Muscle of leg (tissue), 11 donors: Measurements from ENCODE around the gene FBXL13. TPM values are rescaled to one million over a fixed set of nuclear protein-coding genes. Genes with fewer than 3 reads are reported as not detected.
"Not testable (repeated sequence)": the region's sequence is repeated elsewhere in the genome, so short reads cannot be mapped to it uniquely, and the experiment has no call there.

ENCODE experiments used
- DNase-seq: peaks from one replicate; pipeline ENCODE4 v3.0.0; 2013
- H3K27ac ChIP-seq: one replicate; pipeline ENCODE4 v1.5.1; 2013; ENCODE audit warnings: mild to moderate bottlenecking, low read length, control low read depth
- H3K27me3 ChIP-seq: one replicate; pipeline ENCODE4 v1.6.1; 2013; ENCODE audit warnings: low read length; ENCODE audit not compliant: control insufficient read depth, insufficient read depth
- H3K36me3 ChIP-seq: one replicate; pipeline ENCODE4 v1.6.1; 2013; ENCODE audit warnings: low read length; ENCODE audit not compliant: control insufficient read depth, insufficient read depth
- H3K4me1 ChIP-seq: one replicate; pipeline ENCODE4 v1.6.1; 2013; ENCODE audit warnings: low read length; ENCODE audit not compliant: control insufficient read depth, insufficient read depth
- H3K4me3 ChIP-seq: one replicate; pipeline ENCODE4 v1.5.1; 2013; ENCODE audit warnings: low read length, control low read depth
- H3K9me3 ChIP-seq: replicated peaks from 2 replicates; pipeline ENCODE4 v1.6.1; 2013; ENCODE audit warnings: low read depth, low read length; ENCODE audit not compliant: control insufficient read depth
- WGBS: methylation state at CpG from one replicate; pipeline ENCODE4 v1.1.5; 2013; ENCODE audit warnings: missing lambda C conversion rate; ENCODE audit not compliant: insufficient coverage; 5-methylcytosine and 5-hydroxymethylcytosine counted together
- polyA plus RNA-seq, 8 donors: library from polyadenylated mRNA; unstranded; fragments of 120-200 nt; gene quantifications; one replicate each; pipeline versions ENCODE4 v1.2.1 to v1.2.3, GENCODE V29; 2013; ENCODE audit warnings: inconsistent platforms in 1 of 8, low replicate concordance in 1 of 8; ENCODE audit not compliant: insufficient read length in 8 of 8, insufficient read depth in 1 of 8
- total RNA-seq: library from RNA; stranded (reverse); fragments of 120-200 nt; gene quantifications from one replicate; pipeline ENCODE4 v1.2.4, GENCODE V29; 2013

Gene FBXL13
- total and polyA plus RNA-seq, 9 donors, result 0.47 to 1.2 (median 0.74) TPM

GRCh38 chr7:102845346-102845745, 229.2 kb downstream of the FBXL13 start:
- Histone ChIP-seq H3K9me3 (no peaks in the 10 kb centered on the region), H3K27ac (no peak overlapping the region), H3K4me3 (no peak overlapping the region), H3K4me1 (peaks cover 3% of the 10 kb centered on the region), H3K27me3 (no peaks in the 10 kb centered on the region), H3K36me3 (no peaks in the 10 kb centered on the region)
- WGBS, result 82% methylated on average over 2 of the region's 2 CpGs
- no peak for DNase-seq

- no CpG with 5 or more reads among the region's 3 CpGs for WGBS
- no peak overlapping the region for H3K27ac ChIP-seq
- no peak for DNase-seq
- H3K4me3 ChIP-seq, result no peak overlapping the region
- peaks cover 3% of the 10 kb centered on the region for H3K4me1 ChIP-seq
- no peaks in the 10 kb centered on the region for H3K36me3 ChIP-seq
- no peaks in the 10 kb centered on the region for H3K27me3 ChIP-seq
- H3K9me3 ChIP-seq, result no peaks in the 10 kb centered on the region
Measured at GRCh38 chr7:102843850-102844249, 230.7 kb downstream of the FBXL13 start.

- Histone ChIP-seq H3K27me3 (no peaks in the 10 kb centered on the region), H3K9me3 (no peaks in the 10 kb centered on the region), H3K27ac (no peak overlapping the region), H3K4me3 (no peak overlapping the region), H3K36me3 (no peaks in the 10 kb centered on the region), H3K4me1 (peaks cover 5% of the 10 kb centered on the region)
- no peak for DNase-seq
Measured at GRCh38 chr7:102842284-102842683, 232.3 kb downstream of the FBXL13 start.

GRCh38 chr7:102841290-102841689, 233.3 kb downstream of the FBXL13 start:
- no peaks in the 10 kb centered on the region for H3K9me3 ChIP-seq
- no peaks in the 10 kb centered on the region for H3K36me3 ChIP-seq
- H3K27ac ChIP-seq, result no peak overlapping the region
- DNase-seq, result peak; percentile 76
- H3K4me3 ChIP-seq, result no peak overlapping the region
- H3K27me3 ChIP-seq, result no peaks in the 10 kb centered on the region
- whole genome bisulfite sequencing, result no CpG with 5 or more reads among the region's 2 CpGs
- H3K4me1 ChIP-seq, result peaks cover 7% of the 10 kb centered on the region

GRCh38 chr7:102840404-102840803, 234.2 kb downstream of the FBXL13 start:
- Histone ChIP-seq H3K27ac (no peak overlapping the region), H3K4me1 (peaks cover 7% of the 10 kb centered on the region), H3K4me3 (no peak overlapping the region), H3K9me3 (no peaks in the 10 kb centered on the region), H3K36me3 (no peaks in the 10 kb centered on the region), H3K27me3 (no peaks in the 10 kb centered on the region)
- WGBS, result no CpG with 5 or more reads among the region's 3 CpGs
- DNase-seq, result no peak

- 86% methylated on average over 8 of the region's 10 CpGs for WGBS
- not testable (repeated sequence) for H3K27me3 ChIP-seq, H3K36me3 ChIP-seq, H3K9me3 ChIP-seq, H3K4me1 ChIP-seq, H3K4me3 ChIP-seq, DNase-seq, H3K27ac ChIP-seq
Measured at GRCh38 chr7:102838572-102839101, 236.0 kb downstream of the FBXL13 start.

GRCh38 chr7:102837802-102838201, 236.8 kb downstream of the FBXL13 start:
- WGBS, result no CpG with 5 or more reads among the region's 3 CpGs
- no peak overlapping the region for H3K4me3 ChIP-seq
- no peak overlapping the region for H3K27ac ChIP-seq
- H3K9me3 ChIP-seq, result no peaks in the 10 kb centered on the region
- no peak for DNase-seq
- peaks cover 7% of the 10 kb centered on the region for H3K4me1 ChIP-seq
- H3K36me3 ChIP-seq, result no peaks in the 10 kb centered on the region
- H3K27me3 ChIP-seq, result no peaks in the 10 kb centered on the region

- DNase-seq, result no peak
- no peak overlapping the region for H3K4me3 ChIP-seq
- peaks cover 9% of the 10 kb centered on the region for H3K4me1 ChIP-seq
- H3K27ac ChIP-seq, result no peak overlapping the region
- no peaks in the 10 kb centered on the region for H3K36me3 ChIP-seq
- no peaks in the 10 kb centered on the region for H3K27me3 ChIP-seq
- no peaks in the 10 kb centered on the region for H3K9me3 ChIP-seq
- WGBS, result 100% methylated on average over 1 of the region's 1 CpG
Measured at GRCh38 chr7:102836977-102837376, 237.6 kb downstream of the FBXL13 start.

- WGBS, result no CpG with 5 or more reads among the region's 6 CpGs
- no peaks in the 10 kb centered on the region for H3K9me3 ChIP-seq
- H3K4me1 ChIP-seq, result peaks cover 9% of the 10 kb centered on the region
- H3K36me3 ChIP-seq, result no peaks in the 10 kb centered on the region
- peak overlapping the region; percentile 9 for H3K27ac ChIP-seq
- DNase-seq, result peak; percentile 76
- no peak overlapping the region for H3K4me3 ChIP-seq
- no peaks in the 10 kb centered on the region for H3K27me3 ChIP-seq
Measured at GRCh38 chr7:102836191-102836919, 238.2 kb downstream of the FBXL13 start.

GRCh38 chr7:102834999-102835398, 239.6 kb downstream of the FBXL13 start:
- WGBS, result 83% methylated on average over 1 of the region's 1 CpG

More at GRCh38 chr7:102834999-102835398, 239.6 kb downstream of the FBXL13 start:
- DNase-seq, result no peak
- Histone ChIP-seq H3K4me3 (no peak overlapping the region), H3K9me3 (no peaks in the 10 kb centered on the region), H3K27ac (no peak overlapping the region), H3K36me3 (no peaks in the 10 kb centered on the region), H3K4me1 (peaks cover 7% of the 10 kb centered on the region), H3K27me3 (no peaks in the 10 kb centered on the region)
